ENCODE data around the gene CDKN1B. TPM values are rescaled to one million over a fixed set of nuclear protein-coding genes. Genes with fewer than 3 reads are reported as not detected.

The CDKN1B gene
- total RNA-seq, 1 experiment from 2014 or later: 25.9 TPM

DNA sequence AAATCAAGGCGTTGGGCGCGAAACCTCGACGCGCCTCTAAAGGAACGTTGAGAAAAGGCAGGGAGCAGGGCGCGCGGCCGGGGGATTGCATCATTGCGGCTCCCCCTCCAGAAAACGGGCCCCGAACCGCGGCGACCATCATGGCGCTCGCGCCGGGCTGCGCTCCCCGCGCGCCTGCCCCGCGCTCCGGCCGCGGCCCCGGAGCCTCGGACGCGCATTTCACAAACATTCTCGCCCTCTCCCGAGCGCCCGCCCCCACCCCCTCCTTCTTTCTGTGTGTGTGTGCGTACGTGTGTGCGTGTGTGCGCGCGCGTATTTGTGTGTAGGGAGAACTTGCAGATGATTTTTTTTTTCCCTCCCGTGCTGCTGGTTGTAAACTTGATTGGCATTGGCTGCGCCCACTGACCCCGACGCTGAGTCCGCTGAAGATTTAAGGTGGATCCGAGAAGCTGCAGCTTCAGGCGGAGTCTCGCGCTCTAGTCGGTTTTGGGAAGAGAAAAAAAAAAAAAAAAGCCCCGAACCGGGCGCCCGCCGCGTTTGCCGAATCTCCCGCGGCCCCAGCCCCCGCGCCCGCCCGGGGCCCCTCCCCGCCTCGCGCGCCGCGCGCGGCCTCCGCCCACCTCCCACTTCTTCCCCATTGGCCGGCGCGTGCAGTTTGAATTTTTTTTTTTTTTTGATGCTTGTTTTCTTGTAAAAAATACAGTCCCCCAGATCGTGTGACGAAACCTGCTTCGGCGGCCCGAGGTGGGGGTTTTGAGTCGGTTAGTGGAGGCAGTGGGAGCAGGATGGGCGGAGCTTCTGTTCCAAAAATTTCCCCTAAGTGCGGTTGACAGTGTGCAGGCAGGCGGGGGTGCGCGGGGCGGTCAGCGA lies 8.2 kb downstream of the CDKN1B start:
- ATAC-seq (peak; percentile 71), DNase-seq (ENCODE audit: low read depth, low spot score) (peak; percentile 92)
- H3K4me3 ChIP-seq (ENCODE audit: low read depth in 2 of 2, low read length in 2 of 2): peak overlapping the region; percentile 64 to 68
- POLR2A ChIA-PET: interaction anchor here (0.6 to 0.8 kb wide), 3 partner anchors 10 to 254 kb away, joined by 4 to 12 read pairs (median 6); no protein-coding TSS in a partner anchor
- peaks cover 40% of the 10 kb centered on the region for H3K4me1 ChIP-seq (ENCODE audit: control insufficient read depth, insufficient read depth, low read length)
- CTCF ChIA-PET: no interaction called here
- no peaks in the 10 kb centered on the region for H3K27me3 ChIP-seq (ENCODE audit: control insufficient read depth, insufficient read depth, low read length)
- no TSS peak for BruUV-seq (replicated peaks)
- in situ Hi-C loops (cut with HindIII; ENCODE audit: low pct_unique_long_range_greater_than_20kb, low sequenced_read_pairs): no loop called here
- intact Hi-C loops (cut with micrococcal nuclease; ENCODE audit: unreplicated experiment): no loop called here
- H3K36me3 ChIP-seq (ENCODE audit: control insufficient read depth, insufficient read depth, low read length): peaks cover 8% of the 10 kb centered on the region
- H3K27ac ChIP-seq (ENCODE audit: low read length): peak overlapping the region; percentile 99
- H3K9me3 ChIP-seq (ENCODE audit: control insufficient read depth, insufficient read depth, low read depth, low read length): no peaks in the 10 kb centered on the region
- TF ChIP-seq REST (IDR thresholded peaks at IDR 0.05; ENCODE audit: insufficient read depth in 1 of 2, low read depth in 2 of 2, low read length in 1 of 2) (no peak), POLR2AphosphoS5 (IDR thresholded peaks at IDR 0.05; ENCODE audit: low read depth, low read length) (peak; percentile 54), SIN3A (IDR thresholded peaks at IDR 0.05; ENCODE audit: borderline replicate concordance, insufficient read depth, low read depth, low read length) (peak; percentile 47; the same call in 1 of the 2 replicates), TCF7L2 (IDR thresholded peaks at IDR 0.05; ENCODE audit: low read depth, low read length) (peak; percentile 22; the same call in 1 of the 2 replicates)
- TF ChIP-seq, protein P1, sequence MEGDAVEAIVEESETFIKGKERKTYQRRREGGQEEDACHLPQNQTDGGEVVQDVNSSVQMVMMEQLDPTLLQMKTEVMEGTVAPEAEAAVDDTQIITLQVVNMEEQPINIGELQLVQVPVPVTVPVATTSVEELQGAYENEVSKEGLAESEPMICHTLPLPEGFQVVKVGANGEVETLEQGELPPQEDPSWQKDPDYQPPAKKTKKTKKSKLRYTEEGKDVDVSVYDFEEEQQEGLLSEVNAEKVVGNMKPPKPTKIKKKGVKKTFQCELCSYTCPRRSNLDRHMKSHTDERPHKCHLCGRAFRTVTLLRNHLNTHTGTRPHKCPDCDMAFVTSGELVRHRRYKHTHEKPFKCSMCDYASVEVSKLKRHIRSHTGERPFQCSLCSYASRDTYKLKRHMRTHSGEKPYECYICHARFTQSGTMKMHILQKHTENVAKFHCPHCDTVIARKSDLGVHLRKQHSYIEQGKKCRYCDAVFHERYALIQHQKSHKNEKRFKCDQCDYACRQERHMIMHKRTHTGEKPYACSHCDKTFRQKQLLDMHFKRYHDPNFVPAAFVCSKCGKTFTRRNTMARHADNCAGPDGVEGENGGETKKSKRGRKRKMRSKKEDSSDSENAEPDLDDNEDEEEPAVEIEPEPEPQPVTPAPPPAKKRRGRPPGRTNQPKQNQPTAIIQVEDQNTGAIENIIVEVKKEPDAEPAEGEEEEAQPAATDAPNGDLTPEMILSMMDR (IDR thresholded peaks at IDR 0.05): no peak

- no peak for TF ChIP-seq REST (IDR thresholded peaks at IDR 0.05; ENCODE audit: insufficient read depth in 1 of 2, low read depth in 2 of 2, low read length in 1 of 2)
- TF ChIP-seq POLR2AphosphoS5 (IDR thresholded peaks at IDR 0.05; ENCODE audit: low read depth, low read length): no peak
- TF ChIP-seq, protein P1 (IDR thresholded peaks at IDR 0.05): no peak
- TF ChIP-seq SIN3A (IDR thresholded peaks at IDR 0.05; ENCODE audit: borderline replicate concordance, insufficient read depth, low read depth, low read length): no peak
- TF ChIP-seq TCF7L2 (IDR thresholded peaks at IDR 0.05; ENCODE audit: low read depth, low read length): no peak
- H3K4me1 ChIP-seq (ENCODE audit: control insufficient read depth, insufficient read depth, low read length): peaks cover 35% of the 10 kb centered on the region
- H3K27ac ChIP-seq (ENCODE audit: low read length): peak overlapping the region; percentile 99
- in situ Hi-C loops (cut with HindIII; ENCODE audit: low pct_unique_long_range_greater_than_20kb, low sequenced_read_pairs) (no loop called here), intact Hi-C loops (cut with micrococcal nuclease; ENCODE audit: unreplicated experiment) (no loop called here)
- no peaks in the 10 kb centered on the region for H3K9me3 ChIP-seq (ENCODE audit: control insufficient read depth, insufficient read depth, low read depth, low read length)
- no TSS peak for BruUV-seq (replicated peaks)
- DNase-seq (ENCODE audit: low read depth, low spot score): no peak
- no peak for ATAC-seq
- ChIA-PET POLR2A (interaction anchor here (0.6 to 0.8 kb wide), 2 partner anchors 9 to 11 kb away, joined by 4 to 6 read pairs; no protein-coding TSS in a partner anchor), CTCF (no interaction called here)
- no peaks in the 10 kb centered on the region for H3K27me3 ChIP-seq (ENCODE audit: control insufficient read depth, insufficient read depth, low read length)
- H3K4me3 ChIP-seq (ENCODE audit: low read depth in 2 of 2, low read length in 2 of 2): peak overlapping the region; percentile 64 to 68
- peaks cover 8% of the 10 kb centered on the region for H3K36me3 ChIP-seq (ENCODE audit: control insufficient read depth, insufficient read depth, low read length)
Measured at GRCh38 chr12:12725956-12726554, 8.9 kb downstream of the CDKN1B start.
